Measurements from ENCODE around the gene ZGRF1. TPM values are rescaled to one million over a fixed set of nuclear protein-coding genes. Genes with fewer than 3 reads are reported as not detected.

Gene ZGRF1
- total RNA-seq = 3.7 and 11.5 TPM in 2 replicates

GRCh38 chr4:112636688-112637551 lies at the start of gene ZGRF1, which contains the start of gene LARP7:
TSS of gene ZGRF1 (minus strand) at chr4:112636909. CDS start at chr4:112633176, 3,733 bp downstream.
TSS of gene LARP7 (plus strand) at chr4:112637143. CDS start at chr4:112644670, 7,527 bp downstream.

GRCh38 chr4:112516066-112516470 lies 120.6 kb downstream of the ZGRF1 start, which contains the start of gene NEUROG2:
TSS of gene NEUROG2 (minus strand) at chr4:112516180. CDS start at chr4:112515475, 705 bp downstream.

Other genes starting within 250 kb of the ZGRF1 start
- gene NEUROG2, start 120.7 kb downstream of the ZGRF1 start, total RNA-seq = not detected in 2 replicates
- 14.1 and 26.2 TPM in 2 replicates for gene LARP7, start 234 bp upstream of the ZGRF1 start, total RNA-seq

Measured in myometrial cell (primary cell).